ENCODE results near the gene DDI2.

Gene DDI2

DNA sequence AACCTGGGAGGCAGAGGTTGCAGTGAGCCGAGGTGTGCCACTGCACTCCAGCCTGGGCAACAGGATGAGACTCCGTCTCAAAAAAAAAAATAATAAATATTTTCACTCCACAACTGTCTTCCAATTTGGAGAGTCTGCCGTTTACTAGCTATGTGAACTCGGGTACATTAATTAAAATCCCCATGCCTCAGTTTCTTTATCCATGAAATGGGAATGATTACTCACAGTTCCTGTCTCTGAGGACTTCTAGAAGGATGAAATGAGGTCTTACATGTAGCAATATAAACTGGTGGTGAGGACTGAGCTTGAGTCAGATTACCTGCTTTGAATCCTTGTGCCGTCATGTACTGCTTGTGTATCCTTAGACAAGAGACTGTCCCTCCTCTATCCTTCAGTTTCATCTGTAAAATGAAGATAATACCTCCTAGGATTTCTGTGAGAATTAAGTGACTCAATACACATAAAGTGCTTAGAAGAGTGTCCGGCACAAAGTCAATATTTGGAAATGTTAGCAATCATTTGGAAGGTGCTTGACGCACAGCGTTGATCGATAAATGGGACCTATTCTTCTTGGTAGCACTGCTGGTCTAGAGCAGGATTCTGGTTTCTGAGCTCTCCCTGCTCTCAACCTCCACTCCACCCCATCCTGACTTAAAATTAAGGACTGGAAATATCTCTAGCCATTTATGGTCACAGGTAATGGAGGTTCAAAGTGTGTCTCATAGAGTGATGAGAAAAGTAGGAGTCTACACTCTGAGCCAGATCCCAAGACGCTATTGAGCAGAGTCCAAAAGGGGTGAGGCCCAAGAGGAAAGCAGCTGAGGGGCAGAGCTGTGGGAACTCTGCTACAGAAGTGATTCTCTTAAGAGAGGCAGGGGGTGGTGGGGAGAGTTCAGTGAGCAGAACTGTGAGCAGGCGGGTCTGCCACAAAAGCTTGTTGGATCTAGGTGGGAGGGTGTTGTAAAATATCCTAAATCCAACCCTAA lies 11.6 kb upstream of the DDI2 start:
- no peak for DNase-seq

DNA sequence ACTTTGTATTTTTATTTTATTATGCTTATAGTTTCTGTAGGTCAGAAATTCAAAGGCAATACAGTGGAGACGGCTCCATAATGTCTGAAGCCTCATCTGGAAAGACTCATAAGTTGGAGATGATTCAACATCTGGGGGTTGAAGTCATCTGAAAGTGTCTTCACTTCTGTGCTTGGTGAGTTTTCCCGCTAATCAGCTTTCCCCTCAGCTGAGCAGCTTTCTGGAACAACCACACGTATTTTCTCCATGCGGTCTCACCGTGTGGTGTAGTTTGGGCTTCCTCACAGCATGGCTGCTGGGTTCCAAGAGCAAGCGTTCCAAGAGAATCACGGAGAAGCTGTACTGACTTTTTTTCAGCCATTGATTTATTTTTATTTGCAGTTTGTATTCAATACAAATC lies 7.6 kb upstream of the DDI2 start:
- no peak for DNase-seq

DNA sequence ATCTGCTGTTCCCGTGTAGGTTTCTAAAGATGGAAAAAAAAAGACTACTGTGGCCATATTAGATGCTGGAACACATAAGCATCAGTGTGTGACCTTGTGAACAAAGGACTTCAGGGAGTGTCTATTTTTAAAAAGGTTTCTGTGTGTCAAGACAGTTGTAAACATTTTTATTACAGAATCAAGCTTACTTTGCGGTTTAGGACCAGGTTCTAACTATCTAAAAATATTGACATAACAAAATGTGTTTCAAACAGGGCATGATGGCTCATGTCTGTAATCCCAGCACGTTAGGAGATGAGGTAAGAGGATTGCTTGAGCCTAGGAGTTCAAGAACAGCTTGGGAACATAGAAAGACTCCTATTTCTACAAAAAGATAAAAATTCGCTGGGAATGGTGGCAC lies 7.1 kb upstream of the DDI2 start:
- DNase-seq = no peak

DNA sequence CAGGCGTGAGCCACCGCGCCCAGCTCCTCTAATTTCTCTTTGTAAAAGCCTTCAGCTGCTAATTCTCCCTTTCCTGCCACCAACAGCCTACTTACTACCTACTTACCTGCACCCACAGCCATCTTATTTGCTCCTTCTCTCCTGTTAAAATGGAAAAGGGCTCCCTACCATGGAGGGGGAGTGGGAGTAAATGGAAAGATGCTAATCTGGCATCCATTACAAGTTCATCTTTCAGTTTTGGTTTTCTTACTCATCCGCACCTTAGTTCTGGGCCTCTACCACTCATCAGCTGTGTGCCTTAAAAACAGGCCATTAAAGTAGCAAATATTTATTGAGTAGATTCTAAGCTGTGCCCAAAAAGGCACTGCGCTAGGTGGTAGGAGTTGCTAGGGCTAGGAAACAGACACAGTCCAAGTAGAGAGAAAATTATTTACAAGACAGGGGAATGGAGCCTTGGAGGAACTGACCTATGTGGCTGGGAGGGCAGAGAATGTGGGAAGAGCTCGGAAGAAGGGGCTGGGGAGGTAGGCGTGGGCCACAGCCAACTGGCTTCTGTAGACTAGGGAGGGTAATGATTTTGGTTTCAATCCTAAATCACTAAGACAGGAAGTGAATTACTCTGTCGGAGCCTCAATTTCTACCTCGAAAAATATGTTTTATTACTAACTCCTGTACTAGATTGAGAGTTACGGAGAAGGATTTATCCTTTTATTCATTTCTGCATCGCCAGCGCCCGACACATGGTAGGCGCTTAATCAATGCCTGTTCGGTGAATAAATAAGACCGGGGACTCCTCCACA lies 685 bp upstream of the DDI2 start:
- DNase-seq = no peak

DNA sequence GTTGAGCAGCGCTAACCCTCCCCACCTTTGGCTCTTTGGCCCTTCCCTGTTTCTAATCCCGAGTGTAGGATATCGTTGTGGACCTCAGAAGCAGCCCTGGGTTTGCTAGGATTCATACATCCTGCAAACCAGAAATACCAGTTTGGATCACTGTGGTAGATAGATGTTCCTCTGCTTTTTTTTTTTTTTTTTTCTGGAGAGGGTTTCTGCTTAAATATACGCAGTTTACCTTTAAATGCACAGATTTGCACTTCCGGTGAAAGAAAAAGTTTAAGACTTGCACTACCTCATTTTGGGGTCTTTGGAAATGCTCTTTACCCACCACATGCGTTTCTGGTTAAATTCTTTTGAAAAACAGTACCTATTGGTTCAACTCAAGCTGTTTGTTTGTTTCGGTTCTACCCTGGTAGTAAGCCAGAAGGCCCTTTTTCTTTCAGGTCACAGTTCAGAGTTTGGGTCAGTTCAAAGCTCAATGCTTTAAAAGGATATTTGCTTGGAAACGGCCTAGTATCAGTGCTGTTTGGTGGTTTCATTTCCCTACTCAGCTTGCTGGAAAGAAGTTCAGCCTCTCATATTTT lies 908 bp downstream of the DDI2 start:
- peak in 2 of 5 experiments; percentile 9 to 39 for DNase-seq

DNA sequence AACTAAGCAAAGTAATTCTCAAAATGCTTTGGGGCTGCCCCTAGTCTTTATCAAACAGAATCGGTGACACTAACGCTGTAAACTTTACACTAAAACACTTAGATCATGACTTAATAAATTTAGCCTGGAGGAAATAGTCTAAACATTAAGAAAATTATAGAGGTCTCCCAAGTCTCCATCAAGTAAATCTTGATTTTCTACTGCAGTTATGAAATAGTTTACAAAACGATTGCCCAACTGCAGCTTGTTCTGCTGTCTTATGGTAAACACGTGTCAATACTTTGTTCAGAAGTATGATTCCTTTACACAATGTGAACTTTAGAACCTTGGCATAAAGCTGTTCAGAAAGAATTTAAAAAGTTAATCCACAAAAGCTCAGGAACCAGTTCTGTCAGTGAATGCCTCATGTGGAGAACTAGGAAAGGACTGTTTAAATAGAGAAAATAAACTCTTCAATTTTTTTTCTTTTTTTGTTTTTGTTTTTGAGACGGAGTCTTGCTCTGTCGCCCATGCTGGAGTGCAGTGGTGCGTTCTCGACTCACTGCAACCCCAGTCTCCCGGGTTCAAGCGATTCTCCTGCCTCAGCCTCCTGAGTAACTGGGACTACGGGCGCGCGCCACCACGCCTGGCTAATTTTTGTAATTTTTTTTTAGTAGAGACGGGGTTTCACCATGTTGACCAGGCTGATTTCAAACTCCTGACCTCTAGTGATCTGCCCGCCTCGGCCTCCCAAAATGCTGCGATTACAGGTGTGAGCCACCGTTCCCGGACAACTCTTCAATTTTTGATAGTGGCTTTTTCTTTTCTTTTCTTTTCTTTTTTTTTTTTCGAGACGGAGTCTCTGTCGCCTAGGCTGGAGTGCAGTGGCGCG lies 1.6 kb downstream of the DDI2 start:
- no peak for DNase-seq

DNA sequence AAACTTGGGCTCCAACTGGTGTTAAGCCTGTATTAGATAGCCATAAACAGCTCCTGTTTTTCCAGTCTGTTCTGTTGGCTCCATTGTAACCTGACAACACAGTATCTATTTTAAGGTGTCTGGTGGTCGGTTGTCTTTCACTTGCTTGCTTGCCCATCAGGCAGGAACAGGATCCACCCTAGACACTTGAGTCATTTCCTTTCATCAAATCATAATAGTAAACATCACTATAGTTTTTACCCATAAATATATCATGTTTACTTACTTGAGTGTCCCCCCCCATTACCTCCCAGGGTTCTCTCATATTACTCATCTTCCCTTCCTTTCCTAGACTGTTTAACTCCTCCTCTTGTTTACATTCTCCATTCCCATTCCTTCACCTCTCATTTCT lies 2.9 kb downstream of the DDI2 start:
- peak in 2 of 5 experiments; percentile 47 to 53 for DNase-seq

DNA sequence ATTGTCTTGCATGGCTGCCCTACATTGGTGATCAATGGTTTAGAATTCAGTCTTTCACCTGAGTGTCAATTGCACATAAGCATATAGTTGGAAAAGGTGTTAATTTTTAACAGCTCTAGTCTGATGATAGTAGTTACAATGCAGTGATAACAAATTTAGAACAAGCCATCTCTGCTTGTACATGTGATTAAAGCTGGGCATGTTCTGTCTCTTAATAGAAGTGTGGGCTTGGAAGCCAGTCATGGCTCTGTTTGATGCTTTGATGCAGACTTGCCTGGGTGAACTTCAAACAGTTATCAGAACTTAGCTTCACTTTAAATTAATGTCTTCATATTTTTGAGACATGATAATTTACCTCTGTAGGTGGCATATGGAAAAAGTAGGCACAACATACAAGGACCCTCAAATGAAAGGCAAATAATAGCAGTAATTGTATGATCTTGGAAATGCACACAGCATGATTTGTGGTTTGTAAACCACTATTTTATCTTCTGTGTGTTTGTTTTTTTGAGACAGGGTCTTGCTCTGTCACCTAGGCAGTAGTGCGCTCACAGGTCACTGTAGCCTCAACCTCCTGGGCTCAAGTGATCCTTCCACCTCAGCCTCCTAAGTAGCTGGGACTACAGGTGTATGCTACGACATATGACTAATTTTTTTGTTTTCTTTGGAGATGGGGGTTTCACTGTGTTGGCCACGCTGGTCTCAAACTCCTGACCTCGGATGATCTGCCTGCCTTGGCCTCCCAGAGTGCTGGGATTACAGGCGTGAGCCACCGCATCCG lies 3.8 kb downstream of the DDI2 start:
- no peak for DNase-seq

DNA sequence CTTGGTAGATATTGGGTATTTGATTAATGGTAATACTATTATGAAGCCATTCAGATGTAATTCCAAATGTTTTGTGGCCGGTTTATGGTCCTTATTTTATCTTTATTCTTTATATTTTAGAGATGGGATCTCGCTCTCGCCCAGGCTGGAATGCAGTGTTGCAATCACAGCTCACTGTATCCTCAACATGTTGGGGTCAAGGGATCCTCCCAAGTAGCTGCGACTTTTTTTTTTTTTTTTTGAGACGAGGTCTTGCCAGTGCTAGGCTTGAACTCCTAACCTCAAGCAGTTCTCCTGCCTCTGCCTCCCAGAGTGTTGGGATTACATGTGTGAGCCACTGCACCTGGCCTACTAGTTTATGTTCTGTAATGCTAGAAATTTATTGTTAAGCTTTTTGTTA lies 4.7 kb downstream of the DDI2 start:
- no peak for DNase-seq

DNA sequence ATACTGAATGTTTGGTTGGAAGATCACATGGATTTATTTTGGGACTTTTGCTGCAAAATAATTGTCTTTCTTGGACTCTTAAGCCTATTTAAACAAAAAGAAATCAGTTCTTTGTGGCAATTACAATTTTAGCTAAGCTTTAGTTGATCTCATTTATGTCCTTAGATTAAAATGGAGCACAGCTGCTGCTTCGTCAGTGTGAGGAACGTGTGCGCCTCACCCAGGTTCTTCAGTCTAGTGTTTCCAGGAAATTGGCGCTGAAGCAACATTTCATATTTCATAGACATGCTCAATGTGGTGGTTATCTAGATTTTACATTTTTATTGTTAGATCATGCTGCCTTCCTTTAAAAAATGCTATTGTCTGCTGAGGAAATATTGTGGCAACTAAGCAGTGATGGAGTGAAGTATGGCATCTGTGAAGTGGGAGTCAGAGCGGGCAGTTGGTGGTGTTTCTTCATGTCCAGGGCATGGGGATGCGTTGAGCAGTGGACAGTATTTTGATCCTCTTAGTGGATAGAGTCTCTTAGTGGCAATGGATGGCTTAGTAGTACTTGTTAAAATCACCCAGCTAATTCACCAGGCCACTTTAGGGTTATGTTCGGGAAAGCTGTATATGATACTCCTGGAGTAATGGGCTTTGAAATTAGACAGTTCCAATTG lies 5.6 kb downstream of the DDI2 start:
- DNase-seq = no peak

DNA sequence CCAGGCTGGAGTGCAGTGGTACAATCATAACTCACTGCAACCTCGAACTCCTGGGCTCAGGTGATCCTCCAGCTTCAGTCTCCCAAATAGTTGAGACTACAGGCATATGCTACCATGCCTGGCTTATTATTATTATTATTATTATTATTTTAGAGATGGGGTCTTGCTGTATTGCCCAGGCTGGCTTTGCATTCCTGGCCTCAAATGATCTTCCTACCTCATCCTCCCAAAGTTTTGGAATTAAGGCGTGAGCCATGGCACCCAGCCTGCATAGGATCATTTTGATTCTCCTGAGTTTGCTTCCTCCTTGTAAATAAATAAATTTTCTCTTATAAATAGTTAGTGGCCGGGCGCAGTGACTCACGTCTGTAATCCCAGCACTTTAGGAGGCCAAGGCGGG lies 6.2 kb downstream of the DDI2 start:
- no peak for DNase-seq

DNA sequence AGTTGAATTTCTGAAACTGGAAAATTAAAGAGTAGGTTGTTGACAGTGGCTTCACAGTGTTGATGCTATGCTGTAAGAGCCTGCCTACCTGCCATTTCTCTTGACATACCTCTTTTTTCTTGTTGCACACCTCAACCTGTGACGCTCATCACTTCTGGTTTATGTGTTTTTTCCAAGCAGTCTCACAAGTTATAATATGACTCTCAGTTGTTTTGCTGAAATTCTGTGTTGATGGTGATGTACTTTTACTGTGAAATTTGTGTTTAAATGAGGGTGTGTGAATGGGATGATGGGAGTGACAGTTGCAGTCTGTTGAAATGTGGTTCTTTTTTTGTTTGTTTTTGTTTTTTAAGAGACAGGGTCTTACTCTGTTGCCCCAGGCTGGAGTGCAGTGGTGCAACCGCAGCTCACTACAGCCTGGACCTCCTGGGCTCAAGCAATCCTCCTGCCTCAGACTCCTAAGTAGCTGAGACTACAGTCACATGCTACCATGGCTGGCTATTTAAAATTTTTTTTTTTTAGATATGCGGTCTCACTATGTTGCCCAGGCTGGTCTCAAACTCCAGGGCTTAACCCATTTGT lies 7.0 kb downstream of the DDI2 start:
- DNase-seq = peak in 1 of 5 experiments; percentile 3

DNA sequence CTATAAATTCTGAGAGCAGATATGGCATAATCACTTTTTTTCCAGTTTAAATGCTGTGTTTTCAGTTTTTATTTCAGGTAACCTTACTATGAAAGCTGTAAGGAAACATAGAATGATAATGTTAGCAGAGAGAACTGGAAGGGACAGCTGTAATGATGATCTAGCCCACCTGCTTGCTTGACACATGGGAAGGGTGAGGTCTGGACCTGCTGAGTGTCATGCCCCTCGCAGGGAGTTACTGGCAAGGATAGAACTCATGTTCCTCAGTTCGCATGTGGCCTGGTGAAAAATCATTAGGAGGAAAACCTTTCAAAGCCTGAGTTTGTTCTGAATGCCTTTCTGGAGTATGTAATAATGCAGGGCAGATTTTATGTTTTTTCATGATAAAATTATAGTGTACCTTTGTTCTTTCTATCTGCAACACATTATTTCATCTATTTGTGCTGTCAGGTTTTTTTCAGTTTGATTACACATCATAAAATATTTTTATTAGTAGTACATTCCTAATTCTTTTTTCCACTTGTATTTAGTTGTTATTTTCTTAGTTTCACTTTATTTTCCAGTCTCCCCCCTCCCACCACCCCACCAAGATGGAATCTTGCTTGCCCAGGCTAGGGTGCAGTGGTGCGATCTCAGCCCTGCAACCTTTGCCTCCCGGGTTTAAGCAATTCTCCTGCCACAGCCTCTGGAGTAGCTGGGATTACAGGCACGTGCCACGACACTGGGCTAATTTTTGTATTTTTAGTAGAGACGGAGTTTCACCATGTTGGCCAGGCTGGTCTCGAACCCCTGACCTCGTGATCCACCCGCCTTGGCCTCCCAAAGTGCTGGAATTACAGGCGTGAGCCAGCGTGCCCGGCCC lies 8.0 kb downstream of the DDI2 start:
- DNase-seq = no peak

DNA sequence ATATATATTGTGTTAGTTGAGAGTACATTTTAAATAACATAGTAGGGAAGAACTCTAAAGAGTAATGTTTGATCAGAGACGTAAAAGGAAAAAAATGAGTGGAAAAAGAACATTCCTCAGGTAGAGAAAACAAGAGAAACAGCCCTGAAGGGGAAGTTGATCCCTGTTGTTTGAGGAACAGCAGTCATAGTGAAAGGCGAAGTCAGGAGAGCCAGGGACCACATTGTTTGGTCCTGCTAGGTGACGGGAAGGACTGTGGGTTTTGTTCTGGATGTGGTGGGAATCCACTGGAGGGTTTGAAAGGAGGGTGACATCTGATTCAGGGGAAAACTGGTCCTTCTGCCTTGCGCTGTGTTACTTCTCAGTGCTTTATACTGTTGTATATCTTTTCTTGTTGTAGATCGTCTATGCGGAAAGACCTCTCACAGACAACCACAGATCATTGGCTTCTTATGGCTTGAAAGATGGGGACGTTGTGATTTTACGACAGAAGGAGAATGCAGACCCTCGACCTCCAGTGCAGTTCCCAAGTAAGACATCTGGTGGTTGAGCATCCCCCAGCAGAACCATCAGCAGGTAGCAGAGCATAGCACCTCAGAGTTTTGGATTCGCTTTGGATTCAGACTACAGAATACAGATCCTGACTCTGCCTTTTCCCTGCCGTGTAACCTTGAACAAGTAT lies 9.2 kb downstream of the DDI2 start:
- DNase-seq = no peak

DNA sequence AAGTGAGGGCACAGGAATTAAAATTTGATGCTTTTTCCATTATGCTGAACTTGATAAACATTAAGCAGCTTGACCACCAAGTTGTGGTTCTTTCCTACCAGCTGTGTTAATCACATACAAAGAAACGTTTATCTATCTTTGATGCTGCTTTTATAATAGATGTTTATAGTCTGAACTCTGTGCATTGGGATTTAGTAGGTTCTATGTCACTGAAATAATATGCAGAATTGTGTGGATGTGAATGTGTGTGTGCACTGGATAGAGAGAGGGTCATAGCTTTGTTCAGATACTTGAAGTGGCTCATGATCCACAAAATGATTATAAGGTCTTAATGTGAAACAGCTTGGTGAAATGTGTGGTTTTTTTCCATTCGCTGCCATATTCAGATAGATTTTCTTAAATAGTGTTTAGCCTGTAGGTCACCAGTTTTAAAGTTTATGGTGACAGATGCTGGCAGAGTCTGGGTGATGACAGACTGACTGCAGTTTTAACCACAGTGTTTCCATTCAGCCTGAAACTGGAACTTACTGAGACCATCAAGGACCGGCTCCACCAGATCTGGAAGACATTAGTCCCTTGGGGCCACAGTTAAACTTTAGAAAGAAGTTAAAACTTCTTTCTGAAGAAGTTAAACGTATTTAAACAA lies 10.2 kb downstream of the DDI2 start:
- DNase-seq = peak in 1 of 5 experiments; percentile 30

DNA sequence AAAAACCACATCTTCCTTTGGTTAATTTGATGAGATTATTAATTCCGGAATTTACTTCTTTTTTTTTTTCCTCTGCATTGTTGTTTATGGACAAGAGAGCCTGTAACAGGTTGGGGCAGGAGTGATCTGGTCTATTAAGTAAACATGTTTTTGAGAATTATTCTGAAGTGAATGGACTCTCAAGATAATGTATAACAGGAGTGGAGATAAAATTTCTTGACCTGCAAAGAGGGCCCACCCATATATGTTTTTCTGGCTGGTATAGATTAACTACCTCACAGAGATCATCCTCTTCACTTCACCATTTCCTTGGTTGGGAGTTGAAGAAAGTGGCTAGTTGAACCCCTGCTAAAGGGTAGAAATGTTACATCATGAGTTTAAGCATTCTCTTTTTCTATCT lies 10.7 kb downstream of the DDI2 start:
- no peak for DNase-seq

DNA sequence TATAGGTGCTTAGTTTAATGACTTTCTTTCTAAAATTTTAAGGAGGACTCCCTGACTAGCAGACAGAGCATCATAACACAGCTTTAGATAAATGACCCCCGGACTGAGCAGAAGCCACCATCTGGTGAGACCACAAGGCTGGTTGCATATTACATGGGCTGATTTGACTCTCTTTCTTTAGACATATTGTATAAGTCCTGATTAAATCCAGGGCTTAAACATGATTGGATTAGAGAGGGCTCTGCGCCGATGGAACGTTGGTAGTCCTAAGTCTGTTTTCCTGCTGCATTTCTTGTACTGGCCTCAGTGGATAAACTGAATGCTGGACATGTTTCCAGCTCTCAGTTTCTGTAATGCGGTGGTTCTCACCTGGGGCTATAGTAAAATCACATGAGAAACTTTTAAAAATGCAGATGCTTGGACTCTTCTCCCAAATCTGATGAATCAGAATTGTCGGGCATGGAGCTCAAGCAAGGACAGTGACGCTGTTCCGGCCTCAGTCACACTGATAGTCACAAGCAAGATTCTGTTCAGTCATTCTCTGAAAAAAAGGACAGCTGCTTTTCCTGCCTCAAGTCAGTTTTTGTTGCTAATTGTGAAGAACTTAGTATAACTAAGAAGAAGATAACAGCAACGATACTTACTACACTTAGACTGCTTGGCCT lies 16.6 kb downstream of the DDI2 start:
- DNase-seq = no peak

DNA sequence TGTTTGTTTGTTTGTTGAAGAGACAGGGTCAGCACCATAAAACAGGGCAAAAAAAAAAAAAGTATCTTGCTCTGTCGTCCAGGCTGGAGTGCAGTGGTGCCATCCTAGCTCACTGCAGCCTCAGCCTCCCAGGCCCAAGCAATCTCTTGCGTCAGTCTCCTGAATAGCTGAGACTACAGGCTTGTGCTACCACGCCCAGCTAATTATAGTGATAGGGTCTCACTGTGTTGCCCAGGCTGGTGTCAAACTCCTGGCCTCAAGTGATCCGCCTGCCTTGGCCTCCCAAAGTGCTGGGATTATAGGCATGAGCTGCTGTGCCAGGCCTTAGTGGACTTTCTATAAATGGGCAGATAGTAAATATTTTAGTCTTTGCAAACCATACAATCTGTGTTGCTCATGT lies 19.2 kb downstream of the DDI2 start:
- no peak for DNase-seq
